Central memory CD8-positive, alpha-beta T cell (primary cell): ENCODE measurements around the gene RUNX1.

Experiments
- ATAC-seq: fragments of 150-1000 bp; cut with Tn5 transposase; replicated peaks from 2 replicates; pipeline ENCODE4 v1.10.0; 2022; ENCODE audit warnings: mild to moderate bottlenecking, moderate FRiP score, moderate number of reproducible peaks; ENCODE audit not compliant: poor library complexity, severe bottlenecking; ENCODE audit errors: extremely low read depth
- DNase-seq, 2 donors: peaks; one replicate each; pipeline ENCODE4 v3.0.0; 2021; ENCODE audit warnings: low spot score in 2 of 2
- H3K27ac Mint-ChIP-seq: one replicate; pipeline ENCODE4 v1.8.0; 2022; ENCODE audit warnings: low read depth, mild to moderate bottlenecking, moderate library complexity, mixed read lengths
- H3K27me3 Mint-ChIP-seq: one replicate; pipeline ENCODE4 v1.8.0; 2022; ENCODE audit warnings: mixed read lengths
- H3K36me3 Mint-ChIP-seq: one replicate; pipeline ENCODE4 v1.8.0; 2022; ENCODE audit warnings: mild to moderate bottlenecking, moderate library complexity, mixed read lengths; ENCODE audit not compliant: insufficient read depth
- H3K4me1 Mint-ChIP-seq: one replicate; pipeline ENCODE4 v1.8.0; 2022; ENCODE audit warnings: mixed read lengths
- H3K4me3 Mint-ChIP-seq: one replicate; pipeline ENCODE4 v1.8.0; 2022; ENCODE audit warnings: mild to moderate bottlenecking, moderate library complexity, mixed read lengths
- H3K9me3 Mint-ChIP-seq: one replicate; pipeline ENCODE4 v1.8.0; 2022; ENCODE audit warnings: mixed read lengths

The RUNX1 gene

DNA sequence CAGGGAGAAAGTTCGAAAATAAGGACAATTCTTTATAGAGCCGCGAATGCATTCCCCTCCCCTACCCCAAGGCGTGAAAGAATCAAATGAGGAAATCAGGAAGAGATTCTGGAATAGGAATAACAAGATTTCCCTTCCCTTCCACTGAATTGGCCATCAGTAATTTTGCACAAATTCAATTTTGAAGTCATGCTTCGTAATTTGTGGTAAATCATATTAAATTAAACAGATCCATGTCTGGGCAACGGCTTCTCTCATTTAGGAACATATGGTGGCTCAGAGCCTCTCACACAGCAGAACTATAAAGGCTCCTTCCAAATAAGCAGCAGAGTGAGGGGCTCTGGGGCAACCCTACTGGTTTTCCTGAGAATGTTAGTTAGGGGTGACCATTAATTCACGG is 227.4 kb downstream of the RUNX1 start:
- Mint-ChIP-seq H3K27me3 (no peaks in the 10 kb centered on the region), H3K4me3 (no peak overlapping the region), H3K36me3 (peaks cover 48% of the 10 kb centered on the region), H3K9me3 (no peaks in the 10 kb centered on the region), H3K4me1 (peaks cover 23% of the 10 kb centered on the region), H3K27ac (no peak overlapping the region)
- DNase-seq (no peak), ATAC-seq (no peak)

GRCh38 chr21:34820051-34820450 is 229.1 kb downstream of the RUNX1 start:
- ATAC-seq (no peak), DNase-seq (no peak)
- Mint-ChIP-seq H3K4me1 (peaks cover 35% of the 10 kb centered on the region), H3K36me3 (peaks cover 51% of the 10 kb centered on the region), H3K4me3 (no peak overlapping the region), H3K9me3 (no peaks in the 10 kb centered on the region), H3K27ac (no peak overlapping the region), H3K27me3 (no peaks in the 10 kb centered on the region)

- H3K36me3 Mint-ChIP-seq = peaks cover 55% of the 10 kb centered on the region
- no peaks in the 10 kb centered on the region for H3K9me3 Mint-ChIP-seq
- DNase-seq (no peak), ATAC-seq (no peak)
- H3K4me1 Mint-ChIP-seq = peaks cover 39% of the 10 kb centered on the region
- H3K27ac Mint-ChIP-seq = peak overlapping the region; percentile 44
- no peak overlapping the region for H3K4me3 Mint-ChIP-seq
- H3K27me3 Mint-ChIP-seq = no peaks in the 10 kb centered on the region
Observed at GRCh38 chr21:34819357-34819999, 229.6 kb downstream of the RUNX1 start.

GRCh38 chr21:34818662-34819158 is 230.4 kb downstream of the RUNX1 start:
- Mint-ChIP-seq H3K4me3 (no peak overlapping the region), H3K36me3 (peaks cover 52% of the 10 kb centered on the region), H3K27ac (peak overlapping the region; percentile 44), H3K4me1 (peaks cover 40% of the 10 kb centered on the region), H3K9me3 (no peaks in the 10 kb centered on the region), H3K27me3 (no peaks in the 10 kb centered on the region)
- no peak for DNase-seq
- ATAC-seq = no peak

- Mint-ChIP-seq H3K27me3 (no peaks in the 10 kb centered on the region), H3K27ac (peak overlapping the region; percentile 44), H3K36me3 (peaks cover 49% of the 10 kb centered on the region), H3K4me3 (no peak overlapping the region), H3K4me1 (peaks cover 47% of the 10 kb centered on the region), H3K9me3 (no peaks in the 10 kb centered on the region)
- DNase-seq = no peak
- ATAC-seq = no peak
Observed at GRCh38 chr21:34817821-34818661, 231.1 kb downstream of the RUNX1 start.

- ATAC-seq = no peak
- Mint-ChIP-seq H3K4me3 (no peak overlapping the region), H3K4me1 (peaks cover 54% of the 10 kb centered on the region), H3K27me3 (no peaks in the 10 kb centered on the region), H3K36me3 (peaks cover 44% of the 10 kb centered on the region), H3K9me3 (no peaks in the 10 kb centered on the region), H3K27ac (peak overlapping the region; percentile 32)
- no peak for DNase-seq
Observed at GRCh38 chr21:34815831-34816705, 233.0 kb downstream of the RUNX1 start.

DNA sequence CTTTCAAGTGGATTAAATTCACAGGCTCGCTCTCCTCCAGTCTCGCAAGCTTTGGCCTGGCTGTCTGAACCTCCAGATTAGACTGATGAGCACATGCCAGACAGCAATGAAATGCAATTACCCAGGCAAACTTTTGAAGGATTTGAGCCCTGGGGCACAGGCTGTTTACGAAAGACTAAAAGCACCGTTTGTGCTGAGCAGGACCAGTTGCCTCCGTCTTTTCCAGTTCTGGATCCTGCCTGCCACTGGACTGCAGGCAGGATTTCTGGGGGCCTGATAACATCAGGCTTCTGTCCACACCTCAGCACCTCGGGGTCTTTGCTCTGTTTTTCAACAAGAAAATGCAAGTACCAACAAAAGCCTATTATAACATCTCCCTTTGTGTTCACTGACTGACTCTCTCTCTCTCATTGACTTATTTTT is 234.6 kb downstream of the RUNX1 start:
- Mint-ChIP-seq H3K4me3 (no peak overlapping the region), H3K4me1 (peaks cover 69% of the 10 kb centered on the region), H3K27me3 (no peaks in the 10 kb centered on the region), H3K9me3 (no peaks in the 10 kb centered on the region), H3K27ac (peak overlapping the region; percentile 32), H3K36me3 (peaks cover 36% of the 10 kb centered on the region)
- ATAC-seq (no peak), DNase-seq (no peak)

- peaks cover 39% of the 10 kb centered on the region for H3K36me3 Mint-ChIP-seq
- no peaks in the 10 kb centered on the region for H3K9me3 Mint-ChIP-seq
- H3K27me3 Mint-ChIP-seq = no peaks in the 10 kb centered on the region
- H3K4me3 Mint-ChIP-seq = no peak overlapping the region
- no peak for ATAC-seq
- H3K27ac Mint-ChIP-seq = peak overlapping the region; percentile 13
- no peak for DNase-seq
- peaks cover 81% of the 10 kb centered on the region for H3K4me1 Mint-ChIP-seq
Observed at GRCh38 chr21:34813266-34813894, 235.7 kb downstream of the RUNX1 start.

DNA sequence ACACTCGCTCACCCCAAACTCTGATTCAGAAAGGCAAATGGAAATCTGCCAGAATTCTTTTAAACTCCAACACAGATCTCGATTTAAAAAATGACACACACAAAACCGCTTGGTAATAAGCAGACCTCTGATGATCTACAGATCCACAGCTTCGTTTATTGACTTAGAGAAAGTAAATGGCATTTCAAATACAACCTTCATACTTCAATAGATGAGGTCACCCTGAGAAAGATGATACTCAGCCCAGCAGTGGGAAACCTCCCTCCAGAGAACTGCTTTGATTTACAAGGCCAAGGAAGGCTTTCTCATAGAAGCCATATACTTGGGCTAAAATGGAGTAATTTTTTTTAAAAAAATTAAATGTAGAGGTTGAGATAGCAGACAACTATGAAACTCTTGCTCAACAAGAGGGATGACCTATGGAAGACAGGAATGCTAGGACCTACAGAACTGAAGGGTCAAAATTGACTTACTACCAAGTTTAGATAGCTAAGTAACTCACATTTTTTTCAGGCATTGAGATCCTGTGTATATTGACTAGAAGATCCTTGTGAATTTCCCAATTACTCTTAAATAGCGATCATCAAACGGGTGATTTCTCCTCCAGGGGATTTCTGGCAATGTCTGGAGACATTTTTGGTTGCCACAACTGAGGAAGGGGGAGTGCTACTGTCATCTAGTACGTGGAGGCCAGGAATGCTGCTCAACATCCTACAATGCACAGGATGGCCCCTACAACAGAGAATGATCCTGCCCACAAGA is 236.4 kb downstream of the RUNX1 start:
- ATAC-seq (no peak), DNase-seq (no peak)
- Mint-ChIP-seq H3K27me3 (no peaks in the 10 kb centered on the region), H3K4me1 (peaks cover 88% of the 10 kb centered on the region), H3K4me3 (no peak overlapping the region), H3K27ac (peak overlapping the region; percentile 13), H3K36me3 (peaks cover 43% of the 10 kb centered on the region), H3K9me3 (no peaks in the 10 kb centered on the region)

GRCh38 chr21:34811368-34811767 is 237.7 kb downstream of the RUNX1 start:
- Mint-ChIP-seq H3K4me3 (peak overlapping the region; percentile 64), H3K27me3 (no peaks in the 10 kb centered on the region), H3K27ac (peak overlapping the region; percentile 61), H3K36me3 (peaks cover 42% of the 10 kb centered on the region), H3K4me1 (peaks cover 95% of the 10 kb centered on the region), H3K9me3 (no peaks in the 10 kb centered on the region)
- no peak for ATAC-seq
- DNase-seq = no peak

- peak overlapping the region; percentile 64 for H3K4me3 Mint-ChIP-seq
- no peak for DNase-seq
Observed at GRCh38 chr21:34810786-34811185, 238.3 kb downstream of the RUNX1 start.

More at GRCh38 chr21:34810786-34811185, 238.3 kb downstream of the RUNX1 start:
- Mint-ChIP-seq H3K36me3 (peaks cover 37% of the 10 kb centered on the region), H3K4me1 (peaks cover 94% of the 10 kb centered on the region), H3K9me3 (no peaks in the 10 kb centered on the region), H3K27me3 (no peaks in the 10 kb centered on the region), H3K27ac (no peak overlapping the region)
- no peak for ATAC-seq
